CD8-positive, alpha-beta memory T cell (primary cell): ENCODE data around the gene NR4A1. TPM values are rescaled to one million over a fixed set of nuclear protein-coding genes. Genes with fewer than 3 reads are reported as not detected.
"Not testable (repeated sequence)": the region's sequence is repeated elsewhere in the genome, so short reads cannot be mapped to it uniquely, and the experiment has no call there.

ENCODE experiments used
- CTCF ChIA-PET: fragments of 350-600 bp; sonication (Branson Sonifier 250); formaldehyde crosslinking; loops from one replicate; lab custom pipeline; 2021; ENCODE audit warnings: antibody characterized with exemption; lab: Charles Lee
- POLR2A ChIA-PET: fragments of 350-600 bp; sonication (Branson Sonifier 250); formaldehyde crosslinking; loops from one replicate; lab custom pipeline; 2021; ENCODE audit warnings: antibody characterized with exemption; lab: Charles Lee
- DNase-seq, 5 donors: peaks; one replicate each; pipeline versions ENCODE4 v3.0.0 to v3.0.0-alpha.2; 2020 to 2022; ENCODE audit warnings: mixed read lengths in 1 of 5
- H3K27ac ChIP-seq: one replicate; pipeline ENCODE4 v1.7.0; 2013; ENCODE audit warnings: low read depth, mild to moderate bottlenecking, low read length, moderate library complexity
- H3K27me3 ChIP-seq: 2 replicates; pipeline ENCODE4 v1.7.0; 2013; ENCODE audit warnings: low read length, mild to moderate bottlenecking; ENCODE audit not compliant: insufficient read depth, poor library complexity, severe bottlenecking
- H3K36me3 ChIP-seq: 2 replicates; pipeline ENCODE4 v1.7.0; 2013; ENCODE audit warnings: mild to moderate bottlenecking, low read length, moderate library complexity; ENCODE audit not compliant: insufficient read depth
- H3K4me1 ChIP-seq: 2 replicates; pipeline ENCODE4 v1.7.0; 2013; ENCODE audit warnings: mild to moderate bottlenecking, low read length, moderate library complexity; ENCODE audit not compliant: insufficient read depth
- H3K4me3 ChIP-seq: 2 replicates; pipeline ENCODE4 v1.7.0; 2013; ENCODE audit warnings: mild to moderate bottlenecking, low read length
- H3K9me3 ChIP-seq: 2 replicates; pipeline ENCODE4 v1.7.0; 2013; ENCODE audit warnings: mild to moderate bottlenecking, low read length
- H3K27ac Mint-ChIP-seq, 8 donors: one replicate each; pipeline ENCODE4 v1.8.0; 2020 to 2021; ENCODE audit warnings: mixed read lengths in 8 of 8, mild to moderate bottlenecking in 6 of 8, inconsistent platforms in 3 of 8, moderate library complexity in 3 of 8
- H3K27me3 Mint-ChIP-seq, 2 donors: one replicate each; pipeline ENCODE4 v1.8.0; 2020 to 2021; ENCODE audit warnings: mixed read lengths in 2 of 2, mild to moderate bottlenecking in 1 of 2, moderate library complexity in 1 of 2
- H3K36me3 Mint-ChIP-seq, 3 donors: one replicate each; pipeline ENCODE4 v1.8.0; 2020 to 2021; ENCODE audit warnings: mixed read lengths in 3 of 3, inconsistent platforms in 1 of 3, mild to moderate bottlenecking in 1 of 3
- H3K4me1 Mint-ChIP-seq, 3 donors: one replicate each; pipeline ENCODE4 v1.8.0; 2020 to 2021; ENCODE audit warnings: mixed read lengths in 3 of 3, inconsistent platforms in 1 of 3, mild to moderate bottlenecking in 1 of 3
- H3K4me3 Mint-ChIP-seq, 7 donors: one replicate each; pipeline ENCODE4 v1.8.0; 2020 to 2021; ENCODE audit warnings: mixed read lengths in 7 of 7, mild to moderate bottlenecking in 6 of 7, moderate library complexity in 4 of 7, inconsistent platforms in 2 of 7
- H3K9me3 Mint-ChIP-seq, 5 donors: one replicate each; pipeline ENCODE4 v1.8.0; 2020 to 2022; ENCODE audit warnings: mixed read lengths in 5 of 5, mild to moderate bottlenecking in 3 of 5, moderate library complexity in 2 of 5, inconsistent platforms in 1 of 5
- polyA plus RNA-seq: library from polyadenylated mRNA; unstranded; fragments of 300-500 nt; fragmentation: Illumina TruSeq; gene quantifications from one replicate; pipeline ENCODE4 v1.2.3, GENCODE V29; 2021
- total RNA-seq, 2 experiments: library from RNA; stranded (reverse); gene quantifications; one replicate each; pipeline ENCODE4 v1.2.3, GENCODE V29; 2021

NR4A1 gene
- total and polyA plus RNA-seq, 3 experiments from 2014 or later: 0.84 to 23.4 (median 20.4) TPM

- Mint-ChIP-seq H3K27ac (peak overlapping the region in 1 of 8 donors; percentile 47), H3K9me3 (no peaks in the 10 kb centered on the region), H3K4me1 (no peaks in the 10 kb centered on the region), H3K4me3 (no peak overlapping the region), H3K27me3 (peaks cover 25 to 67% of the 10 kb centered on the region in 2 donors), H3K36me3 (no peaks in the 10 kb centered on the region)
- no peaks in the 10 kb centered on the region for H3K4me1 ChIP-seq
- H3K27me3 ChIP-seq: peaks cover 4% of the 10 kb centered on the region
- H3K27ac ChIP-seq: no peak overlapping the region
- CTCF ChIA-PET: no interaction called here
- H3K4me3 ChIP-seq: no peak overlapping the region
- no peak for DNase-seq
- H3K9me3 ChIP-seq: no peaks in the 10 kb centered on the region
- H3K36me3 ChIP-seq: no peaks in the 10 kb centered on the region
- POLR2A ChIA-PET: interaction anchor here (0.7 kb wide), 1 partner anchor 100 kb away, joined by 7 read pairs; no protein-coding TSS in a partner anchor
Measured at GRCh38 chr12:52093346-52093745, 42.1 kb downstream of the NR4A1 start.

- no peak overlapping the region for H3K4me3 Mint-ChIP-seq
- no peaks in the 10 kb centered on the region for H3K36me3 Mint-ChIP-seq
- no peak overlapping the region for H3K27ac Mint-ChIP-seq
- H3K27me3 Mint-ChIP-seq: peaks cover 32 to 60% of the 10 kb centered on the region in 2 donors
- Histone ChIP-seq H3K36me3 (no peaks in the 10 kb centered on the region), H3K9me3 (no peaks in the 10 kb centered on the region), H3K4me1 (no peaks in the 10 kb centered on the region), H3K27ac (no peak overlapping the region), H3K27me3 (peaks cover 4% of the 10 kb centered on the region), H3K4me3 (no peak overlapping the region)
- no peaks in the 10 kb centered on the region for H3K9me3 Mint-ChIP-seq
- no peak for DNase-seq
- ChIA-PET POLR2A (no interaction called here), CTCF (no interaction called here)
- H3K4me1 Mint-ChIP-seq: no peaks in the 10 kb centered on the region
Measured at GRCh38 chr12:52096332-52097044, 45.2 kb downstream of the NR4A1 start.

GRCh38 chr12:52097045-52097666 lies 45.9 kb downstream of the NR4A1 start:
- DNase-seq: no peak
- H3K4me1 ChIP-seq: no peaks in the 10 kb centered on the region

GRCh38 chr12:52104431-52105089 lies 53.3 kb downstream of the NR4A1 start:
- H3K27ac ChIP-seq, CTCF ChIA-PET, H3K36me3 Mint-ChIP-seq, H3K4me1 Mint-ChIP-seq, H3K4me3 Mint-ChIP-seq, H3K27me3 ChIP-seq, H3K4me3 ChIP-seq, H3K36me3 ChIP-seq, H3K4me1 ChIP-seq, H3K9me3 ChIP-seq, H3K27ac Mint-ChIP-seq, POLR2A ChIA-PET, H3K9me3 Mint-ChIP-seq: not testable (repeated sequence)
- peaks cover 39 to 70% of the 10 kb centered on the region in 2 donors for H3K27me3 Mint-ChIP-seq
- DNase-seq: peak in 1 of 5 donors; percentile 26

More at GRCh38 chr12:52097045-52097666, 45.9 kb downstream of the NR4A1 start:
- no peaks in the 10 kb centered on the region for H3K4me1 Mint-ChIP-seq
- no peak overlapping the region for H3K4me3 Mint-ChIP-seq
- H3K36me3 Mint-ChIP-seq: no peaks in the 10 kb centered on the region
- Histone ChIP-seq H3K27ac (no peak overlapping the region), H3K36me3 (no peaks in the 10 kb centered on the region), H3K4me3 (no peak overlapping the region), H3K9me3 (no peaks in the 10 kb centered on the region), H3K27me3 (peaks cover 4% of the 10 kb centered on the region)
- ChIA-PET CTCF (no interaction called here), POLR2A (no interaction called here)
- H3K27me3 Mint-ChIP-seq: peaks cover 30 to 60% of the 10 kb centered on the region in 2 donors
- no peaks in the 10 kb centered on the region for H3K9me3 Mint-ChIP-seq
- no peak overlapping the region for H3K27ac Mint-ChIP-seq

Other genes starting within 250 kb of the NR4A1 start
- gene FIGNL2, start 202.7 kb upstream of the NR4A1 start, total RNA-seq: under 1 TPM; 0.42 to 0.70 TPM
- gene FIGNL2, start 202.7 kb upstream of the NR4A1 start, polyA plus RNA-seq: 0.12 TPM
- not detected for gene ANKRD33, start 163.3 kb upstream of the NR4A1 start, total RNA-seq
- not detected for gene ANKRD33, start 163.3 kb upstream of the NR4A1 start, polyA plus RNA-seq
- gene ACVRL1, start 143.9 kb upstream of the NR4A1 start, total RNA-seq: under 1 TPM in 1 of 2 experiments, not detected in 1; 0.07 TPM
- gene ACVRL1, start 143.9 kb upstream of the NR4A1 start, polyA plus RNA-seq: not detected
- 1 to 10 TPM; 7.8 to 8.7 TPM for gene ACVR1B, start 99.7 kb upstream of the NR4A1 start, total RNA-seq
- gene ACVR1B, start 99.7 kb upstream of the NR4A1 start, polyA plus RNA-seq: 1.3 TPM
- gene TAMALIN, start 44.5 kb upstream of the NR4A1 start, total RNA-seq: 1 to 10 TPM; 7.3 to 8.4 TPM
- gene TAMALIN, start 44.5 kb upstream of the NR4A1 start, polyA plus RNA-seq: 1.4 TPM
- gene ATG101, start 18.5 kb downstream of the NR4A1 start, total RNA-seq: 10 to 100 TPM; 49.7 to 56.2 TPM
- gene ATG101, start 18.5 kb downstream of the NR4A1 start, polyA plus RNA-seq: 25.5 TPM
- gene SMIM41, start 28.3 kb downstream of the NR4A1 start, total RNA-seq: not detected
- not detected for gene SMIM41, start 28.3 kb downstream of the NR4A1 start, polyA plus RNA-seq
- gene KRT80, start 140.6 kb downstream of the NR4A1 start, total RNA-seq: not detected
- gene KRT80, start 140.6 kb downstream of the NR4A1 start, polyA plus RNA-seq: not detected
- 1 to 10 TPM; 3.2 to 5.6 TPM for gene KRT7, start 181.8 kb downstream of the NR4A1 start, total RNA-seq
- not detected for gene KRT7, start 181.8 kb downstream of the NR4A1 start, polyA plus RNA-seq
- gene KRT86, start 223.2 kb downstream of the NR4A1 start, total RNA-seq: under 1 TPM in 1 of 2 experiments, not detected in 1; 0.31 TPM
- not detected for gene KRT86, start 223.2 kb downstream of the NR4A1 start, polyA plus RNA-seq
- gene KRT81, start 240.1 kb downstream of the NR4A1 start, total RNA-seq: not detected
- gene KRT81, start 240.1 kb downstream of the NR4A1 start, polyA plus RNA-seq: not detected